Right forelimb (tissue), 1 donor: ENCODE data around the gene TBPL1.
"Not testable (repeated sequence)": the region's sequence is repeated elsewhere in the genome, so short reads cannot be mapped to it uniquely, and the experiment has no call there.

Source experiments
- DNase-seq: peaks from one replicate; pipeline ENCODE4 v3.0.0-alpha.2; 2018

TBPL1 gene

DNA sequence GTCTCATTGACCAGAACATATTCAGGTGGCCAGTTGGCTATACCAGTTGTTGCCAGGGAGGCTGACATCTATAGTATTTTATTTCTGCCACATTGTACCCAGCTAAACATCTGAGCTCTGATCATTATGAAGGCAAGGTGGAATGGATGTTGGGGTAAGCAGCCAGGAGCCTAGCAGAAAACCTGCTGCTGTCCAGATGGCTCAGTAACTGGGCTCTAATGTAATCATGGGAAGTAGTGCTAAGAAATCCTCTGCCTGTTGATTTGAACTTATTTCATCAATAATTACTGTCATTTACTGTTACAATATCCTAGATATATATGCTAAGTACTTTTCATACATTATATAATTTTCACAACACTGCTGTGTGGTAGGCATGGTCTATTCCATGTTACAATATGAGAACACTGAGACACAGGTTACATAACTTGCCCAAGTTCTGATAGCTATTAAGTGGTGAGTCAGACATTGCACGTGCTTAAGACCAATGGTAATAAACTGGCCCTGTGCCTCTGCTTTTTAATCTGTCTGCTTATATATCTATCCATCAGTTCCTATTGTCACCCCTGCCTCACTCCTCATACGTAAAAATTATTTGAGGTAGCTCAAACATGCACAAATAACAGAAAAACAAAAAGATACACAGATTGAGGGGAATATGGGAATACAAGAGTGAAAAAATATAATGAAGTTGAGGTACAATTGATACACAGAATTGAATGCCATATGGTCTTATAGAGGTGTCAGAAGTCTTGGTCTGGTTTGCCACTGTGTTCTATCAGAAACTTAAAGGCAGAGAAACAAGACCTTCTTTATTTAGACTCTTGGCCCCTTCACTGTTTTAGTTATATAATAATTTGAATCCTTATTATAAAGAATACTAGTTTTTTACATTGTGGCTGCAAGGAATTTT lies 25.2 kb downstream of the TBPL1 start:
- DNase-seq: no peak

DNA sequence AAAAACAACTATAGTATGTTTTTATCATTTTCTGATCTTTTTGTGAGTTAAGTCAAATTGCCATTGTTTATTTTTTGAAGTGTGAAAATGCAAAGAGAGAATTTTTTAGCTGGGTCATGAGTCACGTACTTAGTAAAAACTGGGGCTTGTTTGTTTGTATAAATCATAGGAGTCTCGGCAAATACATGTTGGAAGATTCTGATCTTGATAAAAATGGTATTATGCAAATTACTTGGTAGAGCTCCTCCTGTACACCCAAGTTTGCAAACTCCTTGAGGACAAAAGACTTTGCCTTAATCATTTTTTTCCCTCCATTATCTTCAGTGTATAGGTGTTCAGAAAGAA lies 25.8 kb downstream of the TBPL1 start:
- DNase-seq: no peak

- not testable (repeated sequence) for DNase-seq
Measured at GRCh38 chr6:133979269-133979963, 26.4 kb downstream of the TBPL1 start.

DNA sequence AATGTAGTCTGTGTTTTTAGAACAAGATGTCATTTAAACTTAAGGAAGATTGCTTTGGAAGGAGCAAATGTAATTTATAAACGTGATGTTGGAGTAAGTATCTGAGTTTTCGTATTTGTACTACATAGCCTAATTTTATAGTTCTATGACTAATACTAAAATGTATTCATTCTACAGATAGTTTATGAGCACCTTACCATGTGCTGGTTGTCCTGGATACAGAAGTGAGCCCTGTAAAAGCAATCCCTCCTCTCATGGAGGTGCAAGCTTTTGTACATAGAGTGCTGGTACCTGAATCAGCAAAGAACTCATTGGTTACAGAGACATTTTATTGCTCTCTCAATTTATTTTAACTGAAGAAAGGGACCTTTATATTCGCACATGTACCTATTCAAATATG lies 27.1 kb downstream of the TBPL1 start:
- DNase-seq: no peak

DNA sequence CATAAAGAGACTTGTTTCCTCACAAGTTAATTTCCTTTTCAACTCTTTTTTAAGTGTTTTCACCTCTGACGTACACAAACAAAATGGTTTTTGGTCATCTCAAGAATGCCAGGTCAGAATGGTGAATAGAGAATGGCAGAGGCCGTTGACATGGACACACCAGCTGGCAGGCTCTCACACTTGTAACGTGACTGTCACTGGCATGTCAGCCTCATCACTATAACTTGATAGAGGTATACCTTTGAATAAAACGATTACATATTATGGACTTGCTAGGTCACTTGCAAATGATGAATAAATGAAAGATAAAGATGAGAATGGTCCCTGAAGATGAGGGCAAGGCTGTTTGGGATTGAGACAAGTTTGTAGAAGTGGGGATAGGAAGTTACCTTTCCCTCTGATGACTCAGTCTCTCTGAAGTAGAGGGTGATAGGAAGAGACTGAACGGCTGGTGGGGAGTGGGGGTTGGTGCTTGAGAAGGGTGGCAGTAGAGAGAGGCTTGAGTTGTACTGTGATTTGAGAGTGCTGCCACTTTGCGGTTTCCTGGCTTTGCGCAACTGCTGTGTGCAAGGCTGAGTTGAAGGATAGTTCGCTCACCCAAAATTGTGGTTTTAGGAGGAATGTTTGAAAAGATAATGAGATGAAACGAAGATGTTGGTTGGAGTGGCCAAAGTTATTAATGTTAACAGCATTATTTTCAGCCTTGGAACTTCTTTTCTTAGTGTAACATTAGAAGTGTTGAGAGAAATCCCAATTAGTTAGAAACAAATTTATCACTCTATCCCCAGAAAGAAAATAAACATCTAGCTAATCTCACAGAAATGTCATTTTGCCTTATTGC lies 30.3 kb downstream of the TBPL1 start:
- no peak for DNase-seq

- no peak for DNase-seq
Measured at GRCh38 chr6:133985970-133986369, 32.9 kb downstream of the TBPL1 start.

DNA sequence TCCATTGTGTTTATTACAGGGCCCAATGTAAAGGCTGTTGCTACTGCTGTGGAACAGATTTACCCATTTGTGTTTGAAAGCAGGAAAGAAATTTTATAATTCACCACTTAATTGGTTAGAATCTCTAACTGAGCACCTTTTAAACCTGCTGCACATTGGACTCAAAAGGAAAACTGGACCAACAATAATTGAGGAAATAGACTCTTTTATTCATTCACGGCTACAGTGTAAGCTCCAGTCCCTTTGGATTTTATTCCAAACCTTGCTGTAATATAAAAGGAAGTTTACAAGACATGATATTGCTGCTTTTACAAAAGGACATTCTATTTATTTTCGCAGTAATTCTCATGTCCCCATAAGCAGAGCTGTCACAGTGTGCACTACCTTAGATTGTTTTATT lies 33.9 kb downstream of the TBPL1 start:
- DNase-seq: no peak

DNA sequence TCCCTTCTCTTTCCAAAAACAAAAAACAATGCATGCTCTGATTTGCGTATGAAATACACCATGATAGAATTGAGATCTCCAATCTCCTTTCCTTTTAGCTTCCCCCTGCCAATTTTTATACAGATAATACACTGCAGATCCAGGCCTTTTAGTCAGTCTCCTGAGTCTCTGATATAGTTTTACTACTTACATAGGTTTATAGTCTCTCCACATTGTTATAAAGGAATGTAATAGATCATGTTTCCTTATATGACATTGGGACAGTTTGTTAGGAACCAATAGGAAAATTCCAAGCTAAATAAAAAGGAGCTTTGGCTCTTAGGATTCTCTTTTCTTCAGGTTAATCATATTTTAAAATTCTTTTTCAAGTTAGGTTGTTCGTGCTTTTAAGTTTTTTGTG lies 36.5 kb downstream of the TBPL1 start:
- DNase-seq: no peak

DNA sequence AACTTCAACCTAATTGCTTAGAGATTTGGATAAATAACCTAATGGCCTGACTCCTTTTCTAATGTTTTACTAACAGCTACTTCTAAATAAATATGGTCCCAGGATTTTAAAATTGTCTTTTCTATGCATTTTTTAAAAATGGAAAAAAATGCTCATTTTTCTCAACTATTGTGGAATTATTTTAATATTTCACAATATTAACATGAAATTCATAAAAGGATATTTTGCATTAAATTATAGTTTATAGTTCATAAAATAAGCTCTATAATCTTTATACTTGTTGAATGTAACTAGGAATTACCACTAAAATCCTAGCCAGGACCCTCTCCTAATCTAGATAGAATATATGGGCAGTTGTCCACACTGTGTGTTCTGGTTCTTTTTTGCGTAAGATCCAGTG lies 37.3 kb downstream of the TBPL1 start:
- DNase-seq: no peak

DNA sequence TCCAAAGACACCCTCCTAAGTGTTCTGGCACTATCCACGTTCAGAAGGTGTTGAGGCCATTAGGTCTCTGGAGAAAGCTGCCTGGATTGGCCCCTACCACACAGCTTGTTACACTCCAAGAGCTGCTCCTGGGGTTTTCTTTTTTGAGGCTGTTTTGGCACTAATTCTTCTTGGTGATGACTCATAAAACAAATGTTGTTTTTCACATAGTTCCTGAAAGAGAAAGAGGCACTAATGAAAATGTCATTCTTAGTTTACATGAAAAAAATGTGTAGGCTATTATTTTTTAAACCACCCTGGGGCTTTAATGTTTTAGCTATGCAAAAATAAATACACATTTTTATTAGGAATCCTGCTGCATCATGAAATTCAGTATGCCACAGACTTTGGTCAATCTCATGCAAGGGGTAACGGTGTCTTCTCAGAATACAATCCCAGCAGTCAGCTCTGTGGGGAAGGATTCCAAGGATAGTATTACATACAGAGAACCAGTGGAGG lies 38.1 kb downstream of the TBPL1 start:
- DNase-seq: no peak

GRCh38 chr6:133992992-133993680 lies 40.1 kb downstream of the TBPL1 start:
- no peak for DNase-seq

GRCh38 chr6:133995296-133995695 lies 42.3 kb downstream of the TBPL1 start:
- DNase-seq: no peak

DNA sequence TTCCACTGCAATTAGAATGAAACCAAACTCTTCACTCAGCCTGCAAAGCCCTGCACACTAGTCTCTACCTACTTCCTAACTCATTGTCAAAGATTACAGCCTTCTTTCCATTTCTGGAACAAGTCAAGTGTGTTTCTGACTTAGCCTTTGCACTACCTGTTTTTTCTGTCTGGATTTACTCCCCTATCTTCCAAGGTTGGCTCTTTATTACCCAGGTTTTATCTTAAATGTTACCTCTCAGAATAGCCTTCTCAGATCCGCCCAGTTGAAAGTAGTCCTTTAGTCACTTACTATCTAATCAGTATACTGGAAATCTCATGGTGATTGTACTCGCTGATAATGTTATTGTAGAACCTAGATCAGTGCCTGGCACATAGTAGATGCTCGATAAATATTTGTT lies 42.7 kb downstream of the TBPL1 start:
- no peak for DNase-seq

GRCh38 chr6:133997267-133997666 lies 44.2 kb downstream of the TBPL1 start:
- no peak for DNase-seq

DNA sequence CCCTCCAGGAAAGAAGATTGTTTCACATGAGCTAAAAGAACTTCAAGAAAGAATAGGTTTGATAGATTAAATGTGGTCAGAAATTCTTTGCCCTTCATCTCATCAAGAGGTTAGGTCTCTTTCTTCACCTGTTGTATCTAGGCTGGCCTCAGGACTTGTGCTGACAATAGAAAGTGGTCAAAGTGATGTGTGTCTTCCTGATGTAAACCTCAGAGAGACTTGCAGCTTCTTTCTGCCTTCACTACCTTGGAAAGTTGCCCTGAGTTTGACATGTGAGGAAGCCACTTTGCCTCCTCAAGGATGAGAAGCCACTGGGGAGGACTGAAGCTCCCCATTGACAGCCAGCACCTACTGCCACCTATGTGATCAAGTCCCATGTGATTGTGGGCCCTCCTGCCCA lies 46.3 kb downstream of the TBPL1 start:
- no peak for DNase-seq

DNA sequence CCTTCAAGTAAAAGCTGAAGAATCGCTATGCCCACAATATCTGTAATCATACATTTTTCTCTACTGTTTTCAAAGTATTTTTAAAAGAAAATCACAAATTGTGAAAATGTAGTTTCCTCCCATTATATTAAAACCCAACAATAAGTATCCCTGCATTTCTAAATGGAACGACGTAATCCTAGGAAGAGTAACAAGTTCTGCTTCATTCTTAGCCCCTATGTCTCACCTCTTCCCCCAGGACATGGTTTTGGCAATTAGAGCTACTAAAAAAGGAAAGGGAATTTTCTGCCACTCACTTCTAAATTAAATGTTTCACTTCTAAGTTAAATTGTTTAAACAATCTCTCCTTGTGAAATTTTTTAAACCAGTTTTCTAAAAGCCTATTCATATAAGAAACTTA lies 47.4 kb downstream of the TBPL1 start:
- DNase-seq: no peak

DNA sequence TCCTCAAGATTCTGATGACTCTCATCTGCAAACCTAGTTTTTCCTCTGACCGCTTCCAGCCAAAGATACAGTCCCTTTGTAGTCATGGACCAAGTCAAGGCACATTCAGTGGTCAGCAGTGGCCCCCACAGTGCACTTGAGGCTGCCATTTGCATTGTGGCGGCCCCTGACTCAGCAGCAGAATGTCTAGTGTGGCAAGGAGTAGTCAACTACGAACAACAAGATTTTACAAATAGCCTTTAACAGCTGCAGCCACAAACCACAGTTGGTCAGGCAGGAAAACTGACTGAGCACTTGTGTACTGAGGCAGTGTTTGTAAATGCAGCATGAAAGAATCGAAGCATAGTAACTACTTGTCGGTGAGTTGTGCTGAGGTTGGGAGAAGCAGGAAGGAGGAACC lies 49.8 kb downstream of the TBPL1 start:
- no peak for DNase-seq

GRCh38 chr6:134003542-134003951 lies 50.5 kb downstream of the TBPL1 start:
- DNase-seq: no peak

DNA sequence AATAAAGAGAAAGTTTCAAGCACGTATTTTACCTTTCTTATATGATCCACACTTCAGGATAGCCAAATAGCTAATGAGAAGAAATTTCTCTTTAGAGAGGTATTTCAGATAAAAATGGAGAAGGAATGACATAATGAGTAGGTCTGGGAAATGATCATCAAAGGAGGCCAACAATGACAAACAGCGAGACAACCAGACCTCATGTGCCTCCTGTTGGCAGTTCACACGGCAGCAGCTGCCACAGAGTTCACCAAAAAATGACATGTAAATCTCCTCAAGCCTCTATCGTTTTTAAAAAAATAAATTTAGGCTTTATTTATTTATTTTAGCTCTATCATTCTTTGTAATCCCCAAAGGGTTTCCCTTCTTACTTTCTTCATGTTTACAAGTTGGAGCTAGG lies 51.7 kb downstream of the TBPL1 start:
- DNase-seq: no peak

DNA sequence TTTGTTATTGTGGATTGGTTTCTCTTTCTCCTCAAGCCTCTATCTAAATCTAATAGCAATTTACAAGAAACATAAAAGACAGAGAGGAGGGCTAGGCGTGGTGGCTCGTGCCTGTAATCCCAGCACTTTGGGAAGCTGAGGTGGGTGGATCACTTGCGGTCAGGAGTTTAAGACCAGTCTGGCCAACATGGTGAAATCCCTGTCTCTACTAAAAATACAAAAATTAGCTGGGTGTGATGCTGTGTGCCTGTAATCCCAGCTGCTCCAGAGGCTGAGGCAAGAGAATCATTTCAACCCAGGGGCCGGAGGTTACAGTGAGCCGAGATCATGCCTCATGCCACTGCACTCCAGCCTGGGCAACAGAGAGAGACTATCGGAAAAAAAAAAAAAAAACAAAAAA lies 52.8 kb downstream of the TBPL1 start:
- DNase-seq: no peak

GRCh38 chr6:134007077-134007476 lies 54.1 kb downstream of the TBPL1 start:
- DNase-seq: no peak

DNA sequence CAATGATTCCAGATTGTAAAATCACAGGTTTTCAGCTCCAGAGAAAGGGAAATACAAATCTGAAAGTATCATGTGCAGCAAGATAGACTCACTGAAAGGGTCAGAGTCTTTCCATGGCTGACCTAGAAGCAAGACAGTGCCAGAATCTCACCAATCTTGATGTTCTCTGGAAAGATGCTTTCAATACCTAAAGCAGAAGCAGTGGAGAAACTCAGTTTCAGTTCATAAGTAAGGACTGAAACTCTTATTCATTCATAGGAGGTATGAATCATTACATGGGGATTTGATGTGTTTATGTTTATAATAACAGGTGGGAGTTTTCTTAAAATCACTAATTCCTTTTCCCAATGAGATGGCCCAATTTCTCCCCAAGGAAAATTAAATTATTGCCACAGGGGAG lies 56.9 kb downstream of the TBPL1 start:
- DNase-seq: no peak

GRCh38 chr6:134010400-134010799 lies 57.4 kb downstream of the TBPL1 start:
- DNase-seq: no peak
